Anterior cingulate cortex (tissue), 58 donors: Measurements from ENCODE around the gene CTNNBL1.
A peak's percentile ranks its signal among the peaks of the same experiment; 100 is the strongest.
"Not testable (repeated sequence)": the region's sequence is repeated elsewhere in the genome, so short reads cannot be mapped to it uniquely, and the experiment has no call there.

Experiments used
- DNase-seq, 58 donors: peaks; one replicate each; lab custom pipeline; 2025; lab: John Stamatoyannopoulos, UW

CTNNBL1 gene

GRCh38 chr20:37703035-37703845 lies 9.4 kb downstream of the CTNNBL1 start:
- no peak for DNase-seq

GRCh38 chr20:37704955-37705354 lies 11.1 kb downstream of the CTNNBL1 start:
- DNase-seq = no peak

- no peak for DNase-seq
These were observed 12.5 kb downstream of the CTNNBL1 start for GRCh38 chr20:37706298-37706697.

DNA sequence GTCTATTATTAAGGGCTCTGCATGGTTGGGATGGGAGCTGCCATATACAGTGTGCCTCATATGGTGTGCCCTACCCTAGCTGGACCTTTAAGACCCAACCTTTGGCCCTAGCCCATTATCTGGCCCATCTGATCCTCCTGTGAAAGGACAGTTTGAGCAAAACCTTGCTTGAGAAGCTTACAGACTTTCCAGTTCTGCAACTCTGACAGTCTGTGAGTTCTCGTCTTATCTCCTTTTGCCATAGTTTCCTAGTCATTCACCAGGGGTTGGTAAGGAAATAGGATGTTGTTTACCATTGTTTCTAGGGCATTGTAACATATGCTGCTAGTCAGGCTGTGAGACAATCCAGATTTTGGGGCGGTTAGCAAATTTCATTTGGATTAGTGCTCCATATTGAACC lies 17.2 kb downstream of the CTNNBL1 start:
- no peak for DNase-seq

- peak in 21 of 58 donors; percentile 1 to 38 (median 10) for DNase-seq
These were observed 18.4 kb downstream of the CTNNBL1 start for GRCh38 chr20:37711994-37712964.

DNA sequence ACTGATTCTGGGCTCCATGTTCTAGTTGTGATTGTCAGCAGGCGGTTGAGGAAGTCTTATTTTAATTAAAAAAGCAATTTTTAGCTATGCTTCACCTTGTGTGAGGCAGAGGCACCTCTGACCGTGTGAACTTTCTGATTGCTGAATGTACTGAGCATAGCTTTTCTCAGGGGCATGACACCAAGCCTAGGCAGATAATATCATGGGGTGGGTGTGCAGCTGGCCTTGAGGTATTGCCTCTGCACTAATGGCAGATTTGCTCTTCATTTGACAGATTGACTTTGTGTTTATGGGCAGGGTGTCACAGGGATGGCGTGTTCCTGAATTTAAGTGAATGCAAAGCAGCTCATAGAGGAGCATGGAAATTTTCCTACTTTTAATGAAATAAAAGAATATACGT lies 19.6 kb downstream of the CTNNBL1 start:
- DNase-seq = no peak

GRCh38 chr20:37714978-37715672 lies 21.3 kb downstream of the CTNNBL1 start:
- DNase-seq = no peak

DNA sequence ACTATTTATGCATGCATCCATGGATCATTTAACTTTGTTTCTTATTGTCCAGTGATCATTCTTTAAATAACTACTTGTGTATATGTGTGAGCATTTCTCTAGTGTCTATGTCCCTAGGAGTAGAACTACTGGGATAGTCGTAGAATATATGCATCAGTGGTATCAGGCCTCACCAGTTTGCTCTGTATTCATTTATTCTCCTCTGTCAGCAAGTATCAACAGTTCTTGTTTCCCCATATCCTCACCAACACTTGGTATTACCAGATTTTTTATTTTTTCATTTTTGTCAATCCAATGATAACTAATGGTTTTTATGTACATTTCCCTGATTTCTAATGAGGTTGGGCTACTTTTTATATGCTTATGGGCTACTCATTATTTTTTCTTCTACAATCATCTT lies 27.9 kb downstream of the CTNNBL1 start:
- no peak for DNase-seq

GRCh38 chr20:37722312-37722711 lies 28.5 kb downstream of the CTNNBL1 start:
- DNase-seq = not testable (repeated sequence)

- DNase-seq = no peak
These were observed 29.8 kb downstream of the CTNNBL1 start for GRCh38 chr20:37723668-37724067.

DNA sequence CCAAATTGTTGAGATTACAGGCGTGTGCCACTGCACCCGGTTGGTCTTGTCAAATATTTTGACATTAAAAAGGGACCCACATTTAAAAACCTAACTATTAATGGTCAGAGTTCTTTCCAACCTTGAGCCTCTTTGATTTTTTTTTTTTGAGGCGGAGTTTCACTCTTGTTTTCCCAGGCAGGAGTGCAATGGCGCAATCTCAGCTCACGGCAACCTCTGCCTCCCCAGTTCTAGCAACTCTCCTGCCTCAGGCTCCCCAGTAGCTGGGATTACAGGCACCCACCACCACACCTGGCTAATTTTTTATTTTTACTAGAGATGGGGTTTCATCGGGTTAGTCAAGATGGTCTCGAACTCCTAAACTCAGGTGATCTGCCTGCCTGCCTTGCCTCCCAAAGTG lies 31.3 kb downstream of the CTNNBL1 start:
- no peak for DNase-seq

GRCh38 chr20:37725855-37726254 lies 32.0 kb downstream of the CTNNBL1 start:
- DNase-seq = no peak

- DNase-seq = no peak
These were observed 32.5 kb downstream of the CTNNBL1 start for GRCh38 chr20:37726321-37726720.

DNA sequence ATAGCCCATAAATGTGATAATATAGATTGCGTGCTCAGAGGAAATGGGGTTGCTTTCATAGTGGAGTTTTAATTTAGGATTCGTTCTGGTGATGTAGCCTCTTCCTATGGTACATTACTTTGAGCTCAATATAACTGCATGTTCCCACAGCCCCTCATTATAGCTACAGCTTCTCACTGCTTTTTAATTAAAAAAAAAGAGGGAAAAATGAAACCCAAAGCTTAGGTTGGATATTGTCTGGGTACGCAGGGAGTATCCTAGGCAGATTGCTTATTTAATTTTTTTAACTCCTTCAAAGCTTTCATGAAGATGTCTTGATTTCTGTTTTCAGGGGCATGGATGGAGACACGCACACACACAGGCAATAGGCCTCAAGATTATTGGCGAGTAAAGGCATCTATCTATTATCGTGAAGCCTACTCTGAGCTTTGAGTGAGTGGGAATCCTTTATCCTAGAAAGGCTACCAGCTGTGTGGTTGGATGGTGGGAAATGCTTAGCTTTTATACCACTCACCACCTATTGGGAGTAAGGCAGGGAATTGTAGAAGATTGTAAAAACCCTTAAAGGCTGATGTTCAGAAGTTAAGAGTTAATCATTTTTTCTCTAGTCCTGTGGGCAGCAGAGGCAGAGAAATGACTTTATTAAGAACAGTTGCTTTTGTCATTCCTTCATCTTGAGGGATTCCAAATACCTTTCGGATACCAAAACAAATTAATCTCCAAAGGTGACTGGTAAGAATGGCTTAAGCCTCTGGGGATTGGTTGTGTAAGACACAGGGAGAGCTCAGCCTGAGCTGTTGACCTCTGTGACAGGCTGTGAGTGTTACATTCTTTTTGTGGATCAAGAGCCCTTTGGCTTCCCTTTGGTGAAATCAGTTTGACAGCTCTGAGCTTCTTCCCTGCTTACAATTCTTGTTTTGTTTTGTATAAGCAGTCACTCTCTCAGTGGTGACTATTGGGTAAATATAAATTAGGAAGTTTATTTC lies 33.4 kb downstream of the CTNNBL1 start:
- peak in 3 of 58 donors; percentile 6 to 10 (median 7) for DNase-seq

GRCh38 chr20:37727957-37728634 lies 34.3 kb downstream of the CTNNBL1 start:
- DNase-seq = peak in 1 of 58 donors; percentile 4

DNA sequence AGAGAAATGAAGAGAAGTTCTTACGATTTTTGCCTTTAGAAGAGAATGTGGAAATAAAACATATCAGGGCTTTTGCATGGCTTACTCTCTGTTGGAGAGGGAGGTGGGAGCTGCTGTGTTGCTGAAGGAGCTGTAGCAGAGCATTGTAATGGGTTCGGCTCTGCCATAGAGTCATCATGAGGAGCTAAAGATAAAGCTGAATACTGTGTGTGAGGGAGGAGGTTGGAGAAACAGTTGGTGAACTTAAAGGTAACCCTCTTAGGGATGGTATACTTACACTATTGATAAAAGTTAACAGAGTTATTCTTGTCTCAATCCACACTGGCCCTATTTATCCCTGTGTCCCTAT lies 34.8 kb downstream of the CTNNBL1 start:
- DNase-seq = no peak

- no peak for DNase-seq
These were observed 35.6 kb downstream of the CTNNBL1 start for GRCh38 chr20:37729452-37729851.

DNA sequence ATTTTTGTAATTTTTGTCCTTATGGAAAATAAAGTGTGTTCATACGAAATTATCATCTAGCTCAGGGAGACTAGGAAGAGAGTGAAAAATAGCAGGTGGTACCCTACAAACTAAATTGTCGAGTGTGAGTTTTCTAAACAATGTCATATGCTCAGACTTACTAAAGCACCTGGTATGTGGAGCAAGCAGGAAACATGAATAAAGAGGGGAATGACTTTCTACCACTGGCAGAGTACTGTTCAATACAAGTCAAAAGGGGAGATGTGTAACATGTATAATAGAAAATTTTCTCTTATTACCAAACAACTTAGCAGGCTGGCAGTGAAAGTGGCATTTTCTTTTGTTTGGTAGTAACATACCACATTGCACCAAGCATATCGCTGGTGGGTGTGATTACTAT lies 36.1 kb downstream of the CTNNBL1 start:
- DNase-seq = no peak

- no peak for DNase-seq
These were observed 39.6 kb downstream of the CTNNBL1 start for GRCh38 chr20:37733416-37733815.
